HG03520 (cell line): ENCODE results near the gene SPO11.

Experiments
- ATAC-seq: cut with Tn5 transposase; IDR thresholded peaks from one replicate; pipeline ENCODE4 v1.9.1; 2021; ENCODE audit warnings: mild to moderate bottlenecking, moderate library complexity; ENCODE audit not compliant: unreplicated experiment

SPO11 gene

DNA sequence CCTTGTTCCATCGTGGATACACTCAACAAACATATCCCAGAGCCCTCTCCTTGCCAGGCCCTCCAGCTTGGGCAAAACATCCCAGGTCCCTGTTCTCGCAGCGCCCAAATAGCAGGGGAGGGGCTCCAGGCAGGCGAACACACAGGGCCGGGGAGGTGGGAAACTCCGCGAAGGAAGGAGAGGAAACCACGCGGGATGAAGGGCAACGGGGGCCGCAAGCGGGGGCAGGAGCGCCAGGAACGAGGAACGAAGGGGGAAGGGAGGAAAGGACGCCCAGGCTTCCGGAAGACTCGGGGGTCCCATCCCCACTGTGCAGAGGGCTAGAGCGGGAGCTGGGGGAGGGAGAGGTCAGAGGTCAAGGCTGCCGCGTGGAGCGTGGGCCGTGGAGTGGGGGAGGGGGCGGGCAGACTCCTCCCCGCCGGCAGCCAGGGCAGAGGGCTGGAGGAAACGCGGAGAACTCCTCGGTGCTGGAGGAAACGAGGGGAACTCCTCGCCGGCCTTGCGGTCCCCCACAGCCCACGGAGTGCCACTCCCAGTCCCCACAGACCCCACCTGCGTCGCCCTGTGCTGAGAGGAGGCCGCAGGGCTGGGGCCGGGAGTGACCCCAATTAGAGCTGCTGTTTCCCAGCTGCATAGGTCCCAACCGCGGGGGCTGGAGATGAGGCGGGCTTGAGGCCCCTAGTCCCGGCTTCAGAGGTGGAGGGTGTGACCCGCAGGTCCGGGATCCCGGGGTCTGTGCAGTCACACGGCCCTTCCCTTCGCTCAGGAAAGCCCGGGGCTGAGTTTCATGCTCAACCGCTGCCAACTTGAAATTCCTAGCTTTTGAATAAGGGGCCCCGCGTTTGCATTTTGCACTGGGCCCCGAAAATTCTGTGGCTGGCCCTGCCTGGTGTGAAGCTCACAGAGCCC lies 60.3 kb downstream of the SPO11 start:
- ATAC-seq: no peak

DNA sequence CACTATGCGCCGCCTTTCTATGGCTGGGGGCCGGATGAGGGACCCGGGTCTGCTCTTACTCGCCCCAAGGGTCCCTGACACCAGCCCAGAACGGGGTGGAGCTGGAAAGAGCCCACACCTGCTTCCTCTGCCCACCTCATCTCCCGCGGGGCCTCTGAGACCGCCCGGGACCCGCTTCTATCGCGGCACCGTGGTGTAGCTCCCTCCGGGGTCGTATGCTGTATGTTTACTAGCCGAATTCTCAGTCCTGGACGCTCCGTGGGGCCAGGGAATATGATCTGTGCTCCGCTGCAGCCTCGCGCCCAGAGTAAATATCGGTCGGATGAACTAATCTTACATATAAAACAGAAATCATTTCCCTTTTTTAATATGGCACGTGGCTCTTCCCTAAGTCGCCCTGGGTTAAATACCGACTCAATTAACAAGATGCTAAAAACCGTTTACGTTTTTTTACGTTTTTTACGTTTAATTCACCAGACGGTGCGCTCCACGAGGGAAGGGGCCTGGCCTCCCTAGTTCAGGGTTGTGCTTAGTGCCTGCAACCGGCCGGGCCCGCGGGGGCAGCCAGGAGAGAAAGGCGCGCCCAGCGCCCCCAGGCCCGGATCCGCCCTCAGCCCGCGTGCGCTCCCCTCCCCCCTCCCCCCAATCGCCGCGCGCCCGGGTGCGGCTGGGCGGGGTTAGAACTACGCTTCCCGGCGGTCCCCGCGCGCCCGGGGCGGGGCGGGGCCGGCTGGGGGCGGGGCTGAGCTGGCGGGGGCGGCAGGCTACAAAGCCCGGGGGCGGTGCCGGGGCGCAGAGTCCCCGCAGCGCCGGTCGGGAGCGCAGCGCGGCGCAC lies 61.2 kb downstream of the SPO11 start, which contains the start of gene RBM38:
Gene RBM38 (plus strand): TSS at position 793 of the 835 bp plus-strand sequence. CDS start 186 bp downstream, outside the sequence.
- ATAC-seq: peak; percentile 51

DNA sequence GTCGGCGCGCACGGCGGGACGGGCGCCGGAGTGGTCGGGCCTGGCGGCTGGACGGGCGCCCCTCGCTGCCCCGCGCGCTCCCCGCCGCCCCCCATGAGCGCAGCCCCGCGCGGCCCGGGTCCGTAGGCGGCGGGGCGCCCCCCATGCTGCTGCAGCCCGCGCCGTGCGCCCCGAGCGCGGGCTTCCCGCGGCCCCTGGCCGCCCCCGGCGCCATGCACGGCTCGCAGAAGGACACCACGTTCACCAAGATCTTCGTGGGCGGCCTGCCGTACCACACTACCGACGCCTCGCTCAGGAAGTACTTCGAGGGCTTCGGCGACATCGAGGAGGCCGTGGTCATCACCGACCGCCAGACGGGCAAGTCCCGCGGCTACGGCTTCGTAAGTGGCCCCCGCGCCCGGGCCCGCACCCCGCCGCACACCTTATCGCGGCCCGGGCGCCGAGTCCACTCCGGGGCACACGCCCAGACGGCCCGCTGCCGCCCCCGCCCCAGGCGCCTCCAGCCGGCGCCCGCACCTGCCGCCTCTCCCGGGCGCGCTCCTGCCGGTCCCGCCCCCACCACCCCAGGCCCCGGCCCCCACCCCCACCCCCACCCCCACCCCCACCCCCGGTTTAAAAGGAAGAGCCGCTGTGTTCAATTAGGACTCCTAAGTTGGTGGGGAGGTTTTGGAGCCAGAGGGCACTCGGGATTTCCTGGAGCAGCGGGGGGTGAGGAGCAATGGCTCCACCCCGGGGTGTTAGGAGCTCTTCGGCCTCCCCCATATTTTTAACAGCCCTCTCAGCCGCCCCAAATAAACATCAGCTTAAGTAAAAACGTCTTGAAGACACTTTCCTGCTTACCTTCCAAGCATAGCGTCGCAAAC lies 62.1 kb downstream of the SPO11 start:
- ATAC-seq: peak; percentile 5

DNA sequence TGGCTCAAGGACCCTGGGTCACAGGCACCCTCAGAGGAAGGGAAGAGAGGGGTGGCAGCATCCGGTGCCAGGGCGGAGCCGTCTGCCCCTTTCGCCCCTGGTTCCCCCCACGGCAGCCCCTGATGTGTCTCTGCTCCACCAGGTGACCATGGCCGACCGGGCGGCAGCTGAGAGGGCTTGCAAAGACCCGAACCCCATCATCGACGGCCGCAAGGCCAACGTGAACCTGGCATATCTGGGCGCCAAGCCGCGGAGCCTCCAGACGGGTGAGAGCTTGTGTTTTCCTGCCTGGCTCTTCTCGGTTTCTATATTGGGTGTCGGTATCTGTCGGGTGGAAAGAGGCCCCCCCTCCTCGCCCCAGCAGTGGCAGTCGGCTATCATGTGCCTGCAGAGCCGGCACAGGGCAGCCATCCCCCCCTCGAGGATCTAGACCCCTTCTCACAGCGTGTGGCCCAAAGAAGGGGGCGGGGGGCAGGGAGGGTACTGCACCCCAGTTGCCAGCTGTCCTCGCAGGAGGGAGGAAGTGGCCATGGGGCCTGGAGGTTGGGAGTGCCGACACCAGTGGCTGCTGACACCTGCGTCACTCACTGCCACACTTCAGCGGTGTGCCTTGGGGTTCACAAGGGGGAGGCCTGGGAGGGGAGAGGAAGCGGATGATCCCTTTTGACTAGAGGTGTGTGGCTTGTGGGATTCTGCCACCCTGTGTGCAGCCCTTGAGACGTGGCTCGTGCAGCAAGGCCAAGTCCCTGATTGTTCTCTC lies 63.1 kb downstream of the SPO11 start:
- no peak for ATAC-seq
